Choroid plexus epithelial cell (primary cell): ENCODE data around the gene COPB2.
"Not testable (repeated sequence)": the region's sequence is repeated elsewhere in the genome, so short reads cannot be mapped to it uniquely, and the experiment has no call there.

Experiments
- DNase-seq: peaks from one replicate; pipeline ENCODE4 v3.0.0-alpha.2; 2010; ENCODE audit warnings: low read depth
- H3K4me3 ChIP-seq: 2 replicates; pipeline ENCODE4 v1.5.1; 2011; ENCODE audit warnings: low read depth, mild to moderate bottlenecking, control low read depth, low read length, moderate library complexity
- TF ChIP-seq, protein P1 (sequence below): conservative IDR thresholded peaks from 2 replicates; pipeline ENCODE4 v1.5.1; 2011; ENCODE audit warnings: low read depth, mild to moderate bottlenecking, control low read depth, inconsistent platforms, low read length, moderate library complexity

The COPB2 gene

DNA sequence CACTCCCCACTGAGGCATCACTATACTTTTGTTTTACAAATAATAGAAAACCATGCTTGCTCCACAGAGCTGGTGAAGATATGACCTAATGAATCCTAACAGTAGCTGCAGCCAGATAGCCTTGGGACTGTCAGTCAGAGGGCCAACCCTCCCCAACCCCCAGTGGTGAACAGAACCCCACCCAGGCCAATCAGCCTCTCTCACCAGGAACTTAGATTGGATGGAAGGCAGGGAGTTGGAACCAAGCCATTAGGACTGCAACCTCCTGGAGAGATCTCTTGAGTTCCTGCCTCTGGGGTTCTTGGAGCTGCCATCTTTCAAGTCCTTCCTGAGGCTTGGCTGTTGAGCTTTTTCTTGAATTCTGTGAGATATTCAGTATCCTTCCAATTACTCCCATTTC, 48.7 kb downstream of the COPB2 start:
- TF ChIP-seq, protein P1, sequence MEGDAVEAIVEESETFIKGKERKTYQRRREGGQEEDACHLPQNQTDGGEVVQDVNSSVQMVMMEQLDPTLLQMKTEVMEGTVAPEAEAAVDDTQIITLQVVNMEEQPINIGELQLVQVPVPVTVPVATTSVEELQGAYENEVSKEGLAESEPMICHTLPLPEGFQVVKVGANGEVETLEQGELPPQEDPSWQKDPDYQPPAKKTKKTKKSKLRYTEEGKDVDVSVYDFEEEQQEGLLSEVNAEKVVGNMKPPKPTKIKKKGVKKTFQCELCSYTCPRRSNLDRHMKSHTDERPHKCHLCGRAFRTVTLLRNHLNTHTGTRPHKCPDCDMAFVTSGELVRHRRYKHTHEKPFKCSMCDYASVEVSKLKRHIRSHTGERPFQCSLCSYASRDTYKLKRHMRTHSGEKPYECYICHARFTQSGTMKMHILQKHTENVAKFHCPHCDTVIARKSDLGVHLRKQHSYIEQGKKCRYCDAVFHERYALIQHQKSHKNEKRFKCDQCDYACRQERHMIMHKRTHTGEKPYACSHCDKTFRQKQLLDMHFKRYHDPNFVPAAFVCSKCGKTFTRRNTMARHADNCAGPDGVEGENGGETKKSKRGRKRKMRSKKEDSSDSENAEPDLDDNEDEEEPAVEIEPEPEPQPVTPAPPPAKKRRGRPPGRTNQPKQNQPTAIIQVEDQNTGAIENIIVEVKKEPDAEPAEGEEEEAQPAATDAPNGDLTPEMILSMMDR = no peak
- DNase-seq = no peak
- H3K4me3 ChIP-seq = no peak overlapping the region

DNA sequence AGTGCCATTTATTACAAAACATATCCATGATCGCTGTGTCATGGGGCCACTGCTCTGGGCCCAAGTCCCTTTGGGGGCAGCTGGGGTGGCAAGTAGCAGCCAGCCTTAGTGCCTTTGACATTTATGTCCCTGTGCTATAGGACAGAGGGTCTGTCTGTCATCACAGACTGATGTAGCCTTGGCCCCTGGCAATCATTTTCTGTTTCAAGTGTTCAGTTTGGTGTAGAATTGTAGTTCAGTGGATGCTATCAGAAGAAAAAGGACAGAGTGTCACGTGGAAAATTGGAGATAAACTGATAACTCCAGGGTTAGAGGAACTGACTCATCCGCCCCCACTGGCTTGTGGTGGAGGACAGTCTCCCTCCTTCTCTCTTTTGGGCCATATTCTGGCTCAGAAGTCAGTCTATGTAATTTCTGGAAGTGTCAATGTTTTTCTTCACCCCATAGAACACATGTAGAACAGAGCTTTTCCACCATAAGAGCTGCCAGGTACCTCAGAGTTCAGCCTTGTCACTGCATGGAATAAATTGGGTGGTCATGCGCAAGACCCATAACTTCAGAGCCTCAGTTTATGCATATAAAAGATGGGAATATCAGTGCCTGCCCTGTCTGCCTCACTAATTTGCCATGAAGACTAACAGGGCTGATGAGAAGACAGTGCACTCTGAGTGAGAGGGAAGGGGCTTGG, 50.1 kb downstream of the COPB2 start:
- no peak overlapping the region for H3K4me3 ChIP-seq
- no peak for DNase-seq
- TF ChIP-seq, protein P1 = no peak

DNA sequence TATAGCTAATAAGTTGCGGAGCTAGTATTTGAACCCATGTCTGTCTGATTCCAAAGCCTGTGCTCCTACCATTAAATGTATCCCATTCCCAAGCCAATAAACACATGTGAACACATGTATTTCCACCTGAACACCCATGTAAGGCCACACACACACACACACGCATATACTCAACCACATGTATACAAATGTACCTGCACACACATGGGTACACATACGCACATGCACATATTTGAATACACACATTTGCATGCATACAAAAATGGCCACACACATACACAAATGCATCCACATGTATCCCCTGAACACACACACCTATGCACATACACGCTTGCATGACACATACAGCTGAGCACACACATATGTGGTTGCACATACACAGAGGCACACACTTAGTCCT, 51.0 kb downstream of the COPB2 start:
- DNase-seq = no peak
- TF ChIP-seq, protein P1 = no peak
- no peak overlapping the region for H3K4me3 ChIP-seq

DNA sequence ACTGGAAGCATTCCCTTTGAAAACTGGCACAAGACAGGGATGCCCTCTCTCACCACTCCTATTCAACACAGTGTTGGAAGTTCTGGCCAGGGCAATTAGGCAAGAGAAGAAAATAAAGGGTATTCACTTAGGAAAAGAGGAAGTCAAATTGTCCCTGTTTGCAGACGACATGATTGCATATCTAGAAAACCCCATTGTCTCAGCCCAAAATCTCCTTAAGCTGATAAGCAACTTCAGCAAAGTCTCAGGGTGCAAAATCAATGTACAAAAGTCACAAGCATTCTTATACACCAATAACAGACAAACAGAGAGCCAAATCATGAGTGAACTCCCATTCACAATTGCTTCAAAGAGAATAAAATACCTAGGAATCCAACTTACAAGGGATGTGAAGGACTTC, 54.8 kb downstream of the COPB2 start:
- DNase-seq, H3K4me3 ChIP-seq: not testable (repeated sequence)

DNA sequence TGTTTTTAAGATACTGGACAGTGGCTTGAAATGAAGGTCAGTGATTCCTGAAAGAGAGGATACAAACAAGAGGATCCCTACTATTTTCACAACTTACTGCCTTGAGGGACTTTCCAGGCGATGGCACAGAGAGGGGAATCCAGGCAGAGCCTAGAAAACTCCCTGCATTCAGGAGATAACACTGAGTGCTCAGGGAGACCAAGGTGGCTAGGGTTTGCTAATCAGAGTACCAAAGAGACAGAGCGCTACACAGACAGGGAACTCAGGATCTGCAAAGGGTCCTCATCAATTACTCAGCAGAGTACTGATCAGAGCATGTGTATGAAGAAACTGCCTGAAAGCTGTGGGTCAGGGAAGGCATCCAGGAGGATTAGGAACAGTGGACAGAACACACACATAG, 57.4 kb downstream of the COPB2 start:
- no peak overlapping the region for H3K4me3 ChIP-seq
- no peak for DNase-seq
- TF ChIP-seq, protein P1 = no peak

DNA sequence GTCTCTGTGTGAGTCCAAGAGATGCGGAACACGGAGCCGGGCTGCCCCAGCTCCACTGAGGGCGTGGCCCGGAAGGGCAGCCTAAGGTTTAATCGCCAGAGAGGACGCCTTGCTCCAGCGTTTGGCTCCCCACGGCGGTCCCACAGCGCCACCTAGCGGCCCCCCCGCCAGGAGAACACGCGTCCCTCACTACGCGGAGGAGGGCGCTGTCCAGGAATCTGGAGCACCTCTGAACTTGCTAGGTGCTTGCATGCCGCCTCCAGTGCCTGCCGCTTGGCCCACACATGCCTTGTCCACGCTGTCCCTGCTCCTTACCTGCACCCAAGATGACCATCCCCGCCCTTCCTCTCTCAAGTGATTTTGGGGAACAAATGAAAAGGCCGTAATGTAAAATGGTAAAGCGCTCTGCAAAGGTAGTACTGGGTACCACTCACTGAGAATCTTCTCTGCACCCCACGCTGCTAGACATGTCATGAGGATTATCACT, 60.0 kb downstream of the COPB2 start:
- TF ChIP-seq, protein P1 = peak; percentile 99
- H3K4me3 ChIP-seq = no peak overlapping the region
- peak; percentile 85 for DNase-seq

DNA sequence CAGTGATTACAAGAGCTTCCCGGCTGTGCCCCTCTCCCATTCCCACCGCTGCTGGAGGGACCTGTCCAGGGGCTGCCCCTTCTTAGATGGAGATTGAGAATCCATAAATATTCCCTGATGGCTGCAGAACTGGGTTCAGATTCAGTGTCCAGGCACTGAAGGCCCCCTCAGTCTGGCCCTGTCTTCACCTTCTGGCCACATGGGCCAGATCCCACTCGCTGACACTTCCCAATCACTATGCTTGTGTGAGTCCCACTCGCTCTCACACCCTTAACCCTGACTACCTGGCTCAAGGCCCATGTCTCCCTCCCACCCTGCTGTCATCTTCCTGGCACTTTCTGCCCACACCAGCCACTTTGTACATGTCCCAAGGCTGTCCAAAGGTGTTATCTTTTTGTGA, 61.1 kb downstream of the COPB2 start:
- TF ChIP-seq, protein P1 = no peak

More for the DNA sequence above, 61.1 kb downstream of the COPB2 start:
- DNase-seq = no peak
- no peak overlapping the region for H3K4me3 ChIP-seq
